Suprapubic skin (tissue), 4 donors: Measurements from ENCODE around the gene DIP2C. TPM values are rescaled to one million over a fixed set of nuclear protein-coding genes. Genes with fewer than 3 reads are reported as not detected.

Experiments used
- DNase-seq, 2 donors: peaks; one replicate each; pipeline ENCODE4 v3.0.0-alpha.2; 2019; ENCODE audit warnings: low spot score in 2 of 2
- H3K27ac ChIP-seq: fragments of 200-600 bp; sonication (generic); one replicate; pipeline ENCODE4 v1.5.1; 2019
- H3K27me3 ChIP-seq: fragments of 200-600 bp; sonication (generic); one replicate; pipeline ENCODE4 v1.5.1; 2019
- H3K36me3 ChIP-seq: fragments of 200-600 bp; sonication (generic); one replicate; pipeline ENCODE4 v1.5.1; 2019
- H3K4me1 ChIP-seq: fragments of 200-600 bp; sonication (generic); one replicate; pipeline ENCODE4 v1.5.1; 2019
- H3K4me3 ChIP-seq: fragments of 200-600 bp; sonication (generic); one replicate; pipeline ENCODE4 v1.5.1; 2019; ENCODE audit warnings: mild to moderate bottlenecking
- H3K9me3 ChIP-seq: fragments of 200-600 bp; sonication (generic); one replicate; pipeline ENCODE4 v1.5.1; 2019
- CTCF ChIP-seq, 2 donors: fragments of 200-600 bp in 1 of 2; fragments of 450-650 bp in 1 of 2; sonication (generic) in 1 of 2; IDR thresholded peaks; one replicate each; pipeline ENCODE4 v1.5.1; 2016 to 2019; ENCODE audit warnings: antibody characterized with exemption in 2 of 2, mild to moderate bottlenecking in 1 of 2, moderate library complexity in 1 of 2
- EP300 ChIP-seq: sonication (generic); formaldehyde crosslinking; IDR thresholded peaks from one replicate; pipeline ENCODE4 v1.6.1; 2017; ENCODE audit warnings: antibody characterized with exemption
- POLR2A ChIP-seq, 2 donors: fragments of 450-650 bp; IDR thresholded peaks; one replicate each; pipeline ENCODE4 v1.6.1; 2017; ENCODE audit warnings: antibody characterized with exemption in 2 of 2, mild to moderate bottlenecking in 2 of 2, moderate library complexity in 2 of 2
- POLR2AphosphoS5 ChIP-seq, 3 donors: sonication (generic); formaldehyde crosslinking; IDR thresholded peaks; one replicate each; pipeline ENCODE4 v1.6.1; 2017; ENCODE audit warnings: antibody characterized with exemption in 3 of 3
- WGBS: methylation state at CpG from one replicate; pipeline ENCODE4 v1.1.5; 2018; 5-methylcytosine and 5-hydroxymethylcytosine counted together
- total RNA-seq, 4 donors: library from RNA; depleted of rRNA; stranded (reverse); fragments of >200 nt; gene quantifications; one replicate each; pipeline ENCODE4 v1.1.0, GENCODE V29; 2016

The DIP2C gene
- total RNA-seq, 4 donors from 2014 or later = 6.7 to 23.3 (median 14.7) TPM

GRCh38 chr10:278707-279106 is 410.8 kb downstream of the DIP2C start:
- Histone ChIP-seq H3K27me3 (no peaks in the 10 kb centered on the region), H3K36me3 (peaks cover 56% of the 10 kb centered on the region), H3K4me3 (no peak overlapping the region)

GRCh38 chr10:277963-278362 is 411.5 kb downstream of the DIP2C start:
- peaks cover 50% of the 10 kb centered on the region for H3K36me3 ChIP-seq
- H3K27ac ChIP-seq = no peak overlapping the region
- no peak overlapping the region for H3K4me3 ChIP-seq
- H3K9me3 ChIP-seq = no peaks in the 10 kb centered on the region
- no peaks in the 10 kb centered on the region for H3K27me3 ChIP-seq
- TF ChIP-seq POLR2AphosphoS5 (IDR thresholded peaks at IDR 0.05) (no peak), CTCF (IDR thresholded peaks at IDR 0.05) (no peak), EP300 (no peak)
- DNase-seq = no peak
- 100% methylated on average over 8 of the region's 19 CpGs for WGBS
- no peaks in the 10 kb centered on the region for H3K4me1 ChIP-seq

More at GRCh38 chr10:278707-279106, 410.8 kb downstream of the DIP2C start:
- no peak for DNase-seq
- no peak overlapping the region for H3K27ac ChIP-seq
- TF ChIP-seq POLR2AphosphoS5 (IDR thresholded peaks at IDR 0.05) (no peak), POLR2A (IDR thresholded peaks at IDR 0.05) (no peak)
- no peaks in the 10 kb centered on the region for H3K4me1 ChIP-seq
- H3K9me3 ChIP-seq = no peaks in the 10 kb centered on the region
- WGBS = 82% methylated on average over 5 of the region's 5 CpGs

GRCh38 chr10:275680-276079 is 413.8 kb downstream of the DIP2C start:
- peaks cover 35% of the 10 kb centered on the region for H3K36me3 ChIP-seq
- H3K4me1 ChIP-seq = no peaks in the 10 kb centered on the region
- no peaks in the 10 kb centered on the region for H3K27me3 ChIP-seq
- H3K4me3 ChIP-seq = no peak overlapping the region
- TF ChIP-seq POLR2AphosphoS5 (IDR thresholded peaks at IDR 0.05) (no peak), CTCF (IDR thresholded peaks at IDR 0.05) (no peak), EP300 (no peak), POLR2A (IDR thresholded peaks at IDR 0.05) (no peak)
- H3K9me3 ChIP-seq = no peaks in the 10 kb centered on the region
- DNase-seq = no peak
- WGBS = 95% methylated on average over 17 of the region's 18 CpGs
- H3K27ac ChIP-seq = no peak overlapping the region

- WGBS = 89% methylated on average over 2 of the region's 2 CpGs
- H3K36me3 ChIP-seq = peaks cover 31% of the 10 kb centered on the region
- H3K27ac ChIP-seq = no peak overlapping the region
- no peak for DNase-seq
- TF ChIP-seq POLR2AphosphoS5 (IDR thresholded peaks at IDR 0.05) (no peak), CTCF (IDR thresholded peaks at IDR 0.05) (no peak), POLR2A (IDR thresholded peaks at IDR 0.05) (no peak), EP300 (no peak)
- no peak overlapping the region for H3K4me3 ChIP-seq
- H3K4me1 ChIP-seq = no peaks in the 10 kb centered on the region
- no peaks in the 10 kb centered on the region for H3K9me3 ChIP-seq
- H3K27me3 ChIP-seq = no peaks in the 10 kb centered on the region
Observed at GRCh38 chr10:274866-275265, 414.6 kb downstream of the DIP2C start.

- peaks cover 18% of the 10 kb centered on the region for H3K36me3 ChIP-seq
- no peak for DNase-seq
- TF ChIP-seq CTCF (IDR thresholded peaks at IDR 0.05) = no peak
- TF ChIP-seq POLR2A (IDR thresholded peaks at IDR 0.05) = no peak
- TF ChIP-seq POLR2AphosphoS5 (IDR thresholded peaks at IDR 0.05) = no peak
- H3K4me1 ChIP-seq = no peaks in the 10 kb centered on the region
- H3K27me3 ChIP-seq = no peaks in the 10 kb centered on the region
- WGBS = 94% methylated on average over 10 of the region's 16 CpGs
- no peak overlapping the region for H3K4me3 ChIP-seq
- H3K27ac ChIP-seq = no peak overlapping the region
- H3K9me3 ChIP-seq = no peaks in the 10 kb centered on the region
Observed at GRCh38 chr10:273088-273487, 416.4 kb downstream of the DIP2C start.

- 90% methylated on average over 6 of the region's 6 CpGs for WGBS
- no peak for TF ChIP-seq POLR2A (IDR thresholded peaks at IDR 0.05)
- no peak for TF ChIP-seq POLR2AphosphoS5 (IDR thresholded peaks at IDR 0.05)
- TF ChIP-seq CTCF (IDR thresholded peaks at IDR 0.05) = no peak
- TF ChIP-seq EP300 = no peak
- H3K27ac ChIP-seq = no peak overlapping the region
- DNase-seq = no peak
- H3K4me3 ChIP-seq = no peak overlapping the region
- no peaks in the 10 kb centered on the region for H3K9me3 ChIP-seq
- H3K36me3 ChIP-seq = peaks cover 7% of the 10 kb centered on the region
- H3K4me1 ChIP-seq = no peaks in the 10 kb centered on the region
- H3K27me3 ChIP-seq = no peaks in the 10 kb centered on the region
Observed at GRCh38 chr10:271722-272121, 417.7 kb downstream of the DIP2C start.
